Esophagus muscularis mucosa (tissue), 4 donors: ENCODE results near the gene RPS6KA2. TPM values are rescaled to one million over a fixed set of nuclear protein-coding genes. Genes with fewer than 3 reads are reported as not detected.

Source experiments
- DNase-seq: peaks from one replicate; pipeline ENCODE4 v3.0.0-alpha.2; 2017; ENCODE audit errors: extremely low spot score
- H3K27ac ChIP-seq, 4 donors: fragments of 200-600 bp; sonication (generic); replicated peaks in 1 of 4; 1 replicate in 3 of 4; 2 replicates in 1 of 4; pipeline ENCODE4 v1.5.1; 2016 to 2019; ENCODE audit warnings: mild to moderate bottlenecking in 1 of 4
- H3K27me3 ChIP-seq, 4 donors: fragments of 200-600 bp; sonication (generic); one replicate each; pipeline versions ENCODE4 v1.5.1 to v1.6.0; 2016 to 2019
- H3K36me3 ChIP-seq, 4 donors: fragments of 200-600 bp; sonication (generic); one replicate each; pipeline ENCODE4 v1.5.1; 2016 to 2019
- H3K4me1 ChIP-seq, 4 donors: fragments of 200-600 bp; sonication (generic); one replicate each; pipeline ENCODE4 v1.5.1; 2016 to 2019
- H3K4me3 ChIP-seq, 4 donors: fragments of 200-600 bp; sonication (generic); 1 replicate in 2 of 4; 2 replicates in 2 of 4; pipeline ENCODE4 v1.5.1; 2016 to 2019; ENCODE audit warnings: mild to moderate bottlenecking in 4 of 4, moderate library complexity in 1 of 4
- H3K9me3 ChIP-seq, 4 donors: fragments of 200-600 bp; sonication (generic); 1 replicate in 3 of 4; 2 replicates in 1 of 4; pipeline ENCODE4 v1.5.1; 2016 to 2019
- EP300 ChIP-seq: sonication (generic); formaldehyde crosslinking; IDR thresholded peaks from one replicate; pipeline ENCODE4 v1.6.1; 2017; ENCODE audit warnings: antibody characterized with exemption
- POLR2A ChIP-seq: fragments of 450-650 bp; IDR thresholded peaks from one replicate; pipeline ENCODE4 v1.6.1; 2017; ENCODE audit warnings: antibody characterized with exemption, moderate library complexity, mild to moderate bottlenecking, low read depth
- POLR2AphosphoS5 ChIP-seq, 2 donors: sonication (generic); formaldehyde crosslinking; IDR thresholded peaks; one replicate each; pipeline ENCODE4 v1.6.1; 2017; ENCODE audit warnings: antibody characterized with exemption in 2 of 2
- WGBS: methylation state at CpG from one replicate; pipeline ENCODE4 v1.1.5; 2018; 5-methylcytosine and 5-hydroxymethylcytosine counted together
- intact Hi-C: fragments of 100-400 bp; cut with DNase I; formaldehyde crosslinking; loops from one replicate; pipeline ENCODE4 v1.15.1; 2023
- total RNA-seq, 4 donors: library from RNA; depleted of rRNA; stranded (reverse); fragments of >200 nt; gene quantifications; one replicate each; pipeline versions ENCODE4 v1.1.0 to v1.2.1, GENCODE V29; 2016
- TF ChIP-seq, protein P1 (sequence below), 3 experiments: fragments of 200-600 bp in 2 of 3; fragments of 450-650 bp in 1 of 3; sonication (generic) in 2 of 3; IDR thresholded peaks; one replicate each; pipeline ENCODE4 v1.5.1; 2017 to 2019; ENCODE audit warnings: antibody characterized with exemption in 3 of 3, mild to moderate bottlenecking in 2 of 3, moderate library complexity in 1 of 3

Gene RPS6KA2
- total RNA-seq, 4 donors from 2014 or later: 83.9 to 126 (median 112) TPM

- no peak for TF ChIP-seq POLR2AphosphoS5 (IDR thresholded peaks at IDR 0.05)
- no peak for TF ChIP-seq EP300
- no peak for TF ChIP-seq POLR2A
- TF ChIP-seq, protein P1, sequence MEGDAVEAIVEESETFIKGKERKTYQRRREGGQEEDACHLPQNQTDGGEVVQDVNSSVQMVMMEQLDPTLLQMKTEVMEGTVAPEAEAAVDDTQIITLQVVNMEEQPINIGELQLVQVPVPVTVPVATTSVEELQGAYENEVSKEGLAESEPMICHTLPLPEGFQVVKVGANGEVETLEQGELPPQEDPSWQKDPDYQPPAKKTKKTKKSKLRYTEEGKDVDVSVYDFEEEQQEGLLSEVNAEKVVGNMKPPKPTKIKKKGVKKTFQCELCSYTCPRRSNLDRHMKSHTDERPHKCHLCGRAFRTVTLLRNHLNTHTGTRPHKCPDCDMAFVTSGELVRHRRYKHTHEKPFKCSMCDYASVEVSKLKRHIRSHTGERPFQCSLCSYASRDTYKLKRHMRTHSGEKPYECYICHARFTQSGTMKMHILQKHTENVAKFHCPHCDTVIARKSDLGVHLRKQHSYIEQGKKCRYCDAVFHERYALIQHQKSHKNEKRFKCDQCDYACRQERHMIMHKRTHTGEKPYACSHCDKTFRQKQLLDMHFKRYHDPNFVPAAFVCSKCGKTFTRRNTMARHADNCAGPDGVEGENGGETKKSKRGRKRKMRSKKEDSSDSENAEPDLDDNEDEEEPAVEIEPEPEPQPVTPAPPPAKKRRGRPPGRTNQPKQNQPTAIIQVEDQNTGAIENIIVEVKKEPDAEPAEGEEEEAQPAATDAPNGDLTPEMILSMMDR (IDR thresholded peaks at IDR 0.05): no peak
- intact Hi-C loops: no loop called here
- Histone ChIP-seq H3K36me3 (peaks cover 0 to 46% (median 33%) of the 10 kb centered on the region in 4 donors), H3K4me3 (no peak overlapping the region), H3K9me3 (no peaks in the 10 kb centered on the region), H3K27me3 (no peaks in the 10 kb centered on the region), H3K27ac (no peak overlapping the region), H3K4me1 (peaks cover 4 to 22% (median 12%) of the 10 kb centered on the region in 4 donors)
- 87% methylated on average over 17 of the region's 17 CpGs for WGBS
- DNase-seq: no peak
Measured at GRCh38 chr6:166538297-166539010, 88.6 kb downstream of the RPS6KA2 start.

- Histone ChIP-seq H3K4me1 (peaks cover 0 to 5% (median 0%) of the 10 kb centered on the region in 4 donors), H3K9me3 (no peaks in the 10 kb centered on the region), H3K27me3 (no peaks in the 10 kb centered on the region), H3K27ac (no peak overlapping the region), H3K36me3 (peaks cover 15 to 82% (median 62%) of the 10 kb centered on the region in 4 donors), H3K4me3 (no peak overlapping the region)
- intact Hi-C loops: no loop called here
- TF ChIP-seq, protein P1 (IDR thresholded peaks at IDR 0.05): no peak
- 89% methylated on average over 17 of the region's 17 CpGs for WGBS
- DNase-seq: no peak
Measured at GRCh38 chr6:166534658-166535406, 92.2 kb downstream of the RPS6KA2 start.

- WGBS: 97% methylated on average over 9 of the region's 15 CpGs
- H3K4me1 ChIP-seq: no peaks in the 10 kb centered on the region
- DNase-seq: no peak
- no peaks in the 10 kb centered on the region for H3K9me3 ChIP-seq
- no peak overlapping the region for H3K27ac ChIP-seq
- TF ChIP-seq POLR2AphosphoS5 (IDR thresholded peaks at IDR 0.05) (no peak), POLR2A (no peak)
- TF ChIP-seq, protein P1 (IDR thresholded peaks at IDR 0.05): no peak
- intact Hi-C loops: no loop called here
- H3K4me3 ChIP-seq: no peak overlapping the region
- peaks cover 15 to 88% (median 66%) of the 10 kb centered on the region in 4 donors for H3K36me3 ChIP-seq
- no peaks in the 10 kb centered on the region for H3K27me3 ChIP-seq
Measured at GRCh38 chr6:166533205-166533824, 93.7 kb downstream of the RPS6KA2 start.

DNA sequence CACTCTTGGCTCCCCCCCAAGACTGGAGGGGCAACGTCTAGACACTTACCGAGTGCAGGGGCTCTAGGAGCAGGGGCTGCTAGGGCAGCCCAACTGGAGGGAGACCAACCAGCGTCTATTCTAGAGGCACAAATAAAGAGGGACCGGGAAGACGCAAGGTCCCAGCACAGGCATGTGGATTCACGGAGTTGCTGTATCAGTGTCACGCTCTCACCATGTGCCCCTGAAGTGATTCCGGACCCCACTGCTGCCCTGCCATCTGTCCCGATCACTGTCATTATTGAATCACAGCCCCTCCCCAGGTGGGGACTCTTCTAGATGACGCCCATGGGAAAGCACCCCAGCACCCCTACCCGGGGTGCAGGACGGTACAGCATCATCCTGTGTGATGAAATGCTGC lies 94.7 kb downstream of the RPS6KA2 start:
- Histone ChIP-seq H3K27me3 (no peaks in the 10 kb centered on the region), H3K9me3 (no peaks in the 10 kb centered on the region), H3K4me1 (no peaks in the 10 kb centered on the region), H3K36me3 (peaks cover 15 to 80% (median 61%) of the 10 kb centered on the region in 4 donors), H3K27ac (no peak overlapping the region), H3K4me3 (no peak overlapping the region)
- 99% methylated on average over 10 of the region's 12 CpGs for WGBS
- TF ChIP-seq POLR2AphosphoS5 (IDR thresholded peaks at IDR 0.05) (no peak), EP300 (no peak), POLR2A (no peak)
- TF ChIP-seq, protein P1 (IDR thresholded peaks at IDR 0.05): no peak
- intact Hi-C loops: no loop called here
- DNase-seq: no peak
